Measurements from ENCODE around the gene ATXN7L2. TPM values are rescaled to one million over a fixed set of nuclear protein-coding genes. Genes with fewer than 3 reads are reported as not detected.
"Not testable (repeated sequence)": the region's sequence is repeated elsewhere in the genome, so short reads cannot be mapped to it uniquely, and the experiment has no call there.

ATXN7L2 gene, protein sequence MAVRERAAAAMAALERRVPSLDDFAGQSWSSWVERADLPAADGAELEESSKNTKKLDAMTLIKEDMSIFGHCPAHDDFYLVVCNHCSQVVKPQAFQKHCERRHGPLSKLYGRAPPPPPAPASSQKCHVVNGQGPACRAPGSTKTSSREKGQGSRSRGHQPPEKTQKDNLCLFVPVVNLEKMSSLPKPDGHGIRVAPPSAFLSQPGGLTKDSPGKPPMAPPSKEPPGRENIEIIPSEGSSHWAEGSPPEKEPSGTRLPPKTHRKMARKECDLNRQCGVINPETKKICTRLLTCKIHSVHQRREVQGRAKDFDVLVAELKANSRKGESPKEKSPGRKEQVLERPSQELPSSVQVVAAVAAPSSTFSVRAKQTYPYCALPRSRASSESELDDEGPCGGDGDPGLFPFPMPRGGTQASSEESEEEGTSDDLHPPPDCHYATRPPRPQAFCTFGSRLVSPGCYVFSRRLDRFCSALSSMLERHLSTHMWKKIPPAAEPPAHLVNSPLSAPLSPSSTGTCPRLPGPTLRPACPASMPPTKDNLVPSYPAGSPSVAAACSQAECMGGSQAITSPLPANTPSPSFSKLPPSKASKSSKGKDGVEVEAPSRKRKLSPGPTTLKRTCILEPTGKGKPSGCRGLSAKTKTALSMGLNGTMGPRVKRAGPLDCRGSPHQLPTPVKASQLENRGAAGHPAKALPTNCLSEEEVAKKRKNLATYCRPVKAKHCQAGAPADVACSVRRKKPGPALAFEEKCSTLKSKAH
- total RNA-seq (1 to 10 TPM; 1.4 to 3.3 (median 2.0) TPM), polyA plus RNA-seq (2.6 TPM)
- long read RNA-seq, donor 1, partial matches to known transcripts, result 0 of 3 reads
- long read RNA-seq, donor 1, other reads (novel, unspliced or antisense), result 2 of 3 reads
- long read RNA-seq, donor 2, partial matches to known transcripts, result 1 of 4 reads
- long read RNA-seq, donor 2, other reads (novel, unspliced or antisense), result 2 of 4 reads
- long read RNA-seq, donor 3, partial matches to known transcripts, result 1 of 4 reads
- long read RNA-seq, donor 3, other reads (novel, unspliced or antisense), result 1 of 4 reads
- long read RNA-seq, donor 4, partial matches to known transcripts, result 0 of 2 reads
- long read RNA-seq, donor 4, other reads (novel, unspliced or antisense), result 2 of 2 reads

DNA sequence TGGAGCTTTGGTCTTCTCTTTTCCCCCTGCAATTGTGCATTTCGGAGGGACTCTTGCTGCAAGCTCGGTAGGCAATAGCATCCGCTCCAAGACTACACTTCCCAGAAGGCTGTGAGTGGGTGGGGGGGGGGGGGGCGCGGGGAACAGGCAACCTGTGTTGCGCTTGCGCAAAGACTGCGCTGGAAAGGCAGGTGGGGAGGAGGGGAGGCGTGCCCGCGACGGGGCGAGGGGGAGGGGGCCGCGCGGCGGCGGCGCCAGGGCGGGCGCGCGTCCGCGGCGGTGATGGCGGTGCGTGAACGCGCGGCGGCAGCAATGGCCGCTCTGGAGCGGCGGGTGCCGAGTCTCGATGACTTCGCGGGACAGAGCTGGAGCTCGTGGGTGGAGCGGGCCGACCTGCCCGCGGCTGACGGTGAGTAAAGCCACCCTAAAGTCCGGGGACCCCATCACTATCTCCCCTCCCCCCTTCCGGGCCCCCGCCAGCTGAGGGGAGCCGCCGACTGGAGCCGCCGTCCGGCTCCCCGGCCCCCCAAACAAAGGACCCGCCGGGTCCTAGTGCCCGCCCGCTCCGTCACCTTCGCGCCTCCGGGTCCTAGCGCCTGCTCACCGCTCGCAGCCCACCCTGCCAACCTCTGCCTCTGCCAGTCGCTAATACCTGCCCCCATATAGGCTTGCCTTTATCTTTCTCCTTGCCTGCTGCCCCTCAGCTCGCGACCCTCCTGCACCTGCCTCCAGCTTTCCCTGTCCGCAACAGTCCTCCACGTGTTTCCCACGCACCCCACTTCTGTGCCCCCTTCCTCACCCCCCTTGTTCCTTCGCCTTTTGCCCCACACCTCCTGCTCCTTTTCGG is at the start of gene ATXN7L2:
Gene ATXN7L2, plus strand, starts transcription at position 234 of the 847 bp plus-strand sequence. Its CDS starts 49 bp downstream, at position 283.
- no peaks in the 10 kb centered on the region for H3K27me3 ChIP-seq (ENCODE audit: control insufficient read depth, insufficient read depth)
- H3K9me3 ChIP-seq (ENCODE audit: control insufficient read depth, low read length), result no peaks in the 10 kb centered on the region
- peak within 1 kb of the TSS; percentile 95 for H3K27ac ChIP-seq (ENCODE audit: low read length)
- intact Hi-C loops (cut with DNase I), result no loop called here
- peaks cover 5% of the 10 kb centered on the region for H3K4me1 ChIP-seq (ENCODE audit: control insufficient read depth, insufficient read depth, low read length)
- ATAC-seq (peak; percentile 89 to 93), DNase-seq (peak; percentile 94 to 97 (median 97))
- WGBS, result under 1% methylated on average over 73 of the region's 73 CpGs
- H3K4me3 ChIP-seq (ENCODE audit: low read length), result peak within 1 kb of the TSS; percentile 91

DNA sequence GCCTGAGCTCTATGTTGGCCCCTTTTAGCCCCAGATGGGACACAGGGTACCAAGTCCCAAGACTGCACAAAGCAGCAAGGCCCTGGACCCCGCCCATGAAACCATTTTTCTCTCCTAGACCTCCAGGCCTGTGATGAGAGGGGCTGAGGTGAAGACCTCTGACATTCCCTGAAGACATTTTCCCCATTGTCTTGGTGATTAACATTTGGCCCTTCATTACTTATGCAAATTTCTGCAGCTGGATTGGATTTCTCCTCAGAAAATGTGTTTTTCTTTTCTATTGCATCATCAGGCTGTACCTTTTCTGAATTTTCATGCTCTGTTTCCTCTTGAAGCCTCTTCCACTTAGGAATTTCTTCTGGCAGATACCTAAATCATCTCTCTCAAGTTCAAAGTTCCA is 49.2 kb upstream of the ATXN7L2 start:
- H3K4me1 ChIP-seq (ENCODE audit: control insufficient read depth, insufficient read depth, low read length), result no peaks in the 10 kb centered on the region
- no peak overlapping the region for H3K4me3 ChIP-seq (ENCODE audit: low read length)
- no peak for DNase-seq
- no peak for ATAC-seq
- no peak overlapping the region for H3K27ac ChIP-seq (ENCODE audit: low read length)
- H3K9me3 ChIP-seq (ENCODE audit: control insufficient read depth, low read length), result no peaks in the 10 kb centered on the region
- intact Hi-C loops (cut with DNase I), result no loop called here
- 77% methylated on average over 1 of the region's 1 CpG for WGBS
- H3K27me3 ChIP-seq (ENCODE audit: control insufficient read depth, insufficient read depth), result no peaks in the 10 kb centered on the region

DNA sequence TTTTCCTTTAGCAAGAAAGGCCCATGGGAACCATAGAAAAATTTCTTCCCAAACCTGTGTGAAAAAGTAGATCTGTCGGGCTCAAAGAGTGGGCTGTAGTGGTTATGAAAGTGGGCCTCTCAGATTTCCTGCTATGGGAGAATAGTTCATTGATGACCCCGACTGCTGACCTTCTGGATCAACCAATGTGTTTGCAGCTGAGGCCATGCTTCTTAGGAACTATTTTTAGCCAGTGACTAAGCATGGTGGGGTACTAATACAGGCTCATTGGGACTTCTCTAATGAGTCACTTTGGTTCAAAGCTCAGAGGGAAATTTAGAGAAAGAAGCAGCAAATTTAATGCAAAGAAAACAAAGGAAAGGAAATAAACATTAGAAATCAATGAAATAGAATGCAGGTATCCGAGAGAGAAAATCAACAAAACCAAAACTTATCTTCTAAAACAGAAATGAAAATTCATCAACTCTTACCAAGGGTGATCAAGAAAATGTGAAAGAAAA is 44.9 kb upstream of the ATXN7L2 start:
- Histone ChIP-seq H3K4me1 (ENCODE audit: control insufficient read depth, insufficient read depth, low read length) (no peaks in the 10 kb centered on the region), H3K27ac (ENCODE audit: low read length) (no peak overlapping the region), H3K9me3 (ENCODE audit: control insufficient read depth, low read length) (no peaks in the 10 kb centered on the region), H3K4me3 (ENCODE audit: low read length) (no peak overlapping the region), H3K27me3 (ENCODE audit: control insufficient read depth, insufficient read depth) (no peaks in the 10 kb centered on the region)
- intact Hi-C loops (cut with DNase I), result no loop called here
- ATAC-seq, result peak in 1 of 2 donors; percentile 52
- 63% methylated on average over 3 of the region's 3 CpGs for WGBS
- DNase-seq, result no peak

DNA sequence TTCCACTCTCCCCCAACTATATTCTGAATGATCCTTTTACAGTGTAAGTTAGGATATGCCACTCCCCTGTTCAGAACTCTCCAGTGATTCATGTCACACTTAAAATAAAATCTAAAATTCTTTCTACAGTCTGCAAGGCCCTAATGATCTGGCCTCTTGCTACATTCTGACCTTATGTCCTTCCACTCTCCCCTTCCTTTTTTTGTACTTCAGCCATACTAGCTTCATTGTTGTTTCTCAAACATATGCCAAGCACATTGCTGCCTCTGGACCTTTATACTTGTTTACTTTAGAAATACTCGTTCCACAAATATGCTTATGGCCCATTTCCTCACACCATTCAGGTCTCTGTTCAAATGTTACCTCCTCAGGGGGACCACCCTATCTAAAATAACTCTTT is 42.6 kb upstream of the ATXN7L2 start:
- no peak for DNase-seq
- H3K27me3 ChIP-seq (ENCODE audit: control insufficient read depth, insufficient read depth), result no peaks in the 10 kb centered on the region
- intact Hi-C loops (cut with DNase I), result no loop called here
- no peak overlapping the region for H3K27ac ChIP-seq (ENCODE audit: low read length)
- no peak for ATAC-seq
- WGBS, result 35% methylated on average over 1 of the region's 1 CpG
- no peak overlapping the region for H3K4me3 ChIP-seq (ENCODE audit: low read length)
- H3K4me1 ChIP-seq (ENCODE audit: control insufficient read depth, insufficient read depth, low read length), result no peaks in the 10 kb centered on the region
- H3K9me3 ChIP-seq (ENCODE audit: control insufficient read depth, low read length), result no peaks in the 10 kb centered on the region

DNA sequence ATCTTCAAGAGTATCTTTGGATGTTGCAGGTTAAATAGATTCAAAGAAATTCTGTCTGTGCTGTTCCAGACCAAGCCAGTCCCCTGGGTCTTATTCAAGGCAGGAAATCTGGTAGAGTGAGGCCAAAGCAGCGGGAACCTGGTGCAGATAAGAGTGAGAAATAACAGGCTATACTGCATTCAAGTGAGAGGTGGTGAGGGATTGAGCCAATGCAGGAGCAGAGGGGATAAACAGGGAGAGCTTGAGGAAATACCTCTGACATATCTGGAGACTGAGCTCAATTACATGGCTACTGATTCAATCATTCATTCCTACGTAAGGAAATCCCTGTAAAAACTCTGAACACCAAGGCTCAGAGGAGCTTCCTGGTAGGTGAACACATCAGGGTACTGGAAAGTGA is 40.2 kb upstream of the ATXN7L2 start:
- Histone ChIP-seq H3K9me3 (ENCODE audit: control insufficient read depth, low read length) (no peaks in the 10 kb centered on the region), H3K27ac (ENCODE audit: low read length) (no peak overlapping the region), H3K27me3 (ENCODE audit: control insufficient read depth, insufficient read depth) (no peaks in the 10 kb centered on the region), H3K4me1 (ENCODE audit: control insufficient read depth, insufficient read depth, low read length) (no peaks in the 10 kb centered on the region), H3K4me3 (ENCODE audit: low read length) (no peak overlapping the region)
- no peak for DNase-seq
- WGBS, result 36% methylated on average over 2 of the region's 2 CpGs
- intact Hi-C loops (cut with DNase I), result no loop called here
- ATAC-seq, result no peak

DNA sequence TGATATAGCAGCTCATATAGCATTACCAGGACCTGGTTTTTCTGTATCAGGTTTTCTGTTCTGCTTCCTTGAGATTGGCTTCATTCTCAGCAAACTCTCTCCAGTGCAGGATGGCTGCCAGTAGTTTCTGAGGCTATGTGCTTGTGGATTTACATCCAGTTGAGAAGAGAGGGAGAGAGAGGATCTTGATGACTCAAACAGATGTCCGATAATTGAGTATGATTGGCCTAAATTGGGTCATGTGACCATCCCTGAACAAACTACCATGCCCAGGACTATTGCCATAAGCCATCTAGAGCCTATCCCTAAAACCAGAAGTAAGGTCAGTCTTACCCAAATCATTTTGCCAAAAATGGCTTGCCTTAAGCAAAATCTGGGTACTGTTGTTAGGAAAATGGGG is 39.4 kb upstream of the ATXN7L2 start:
- intact Hi-C loops (cut with DNase I), result no loop called here

DNA sequence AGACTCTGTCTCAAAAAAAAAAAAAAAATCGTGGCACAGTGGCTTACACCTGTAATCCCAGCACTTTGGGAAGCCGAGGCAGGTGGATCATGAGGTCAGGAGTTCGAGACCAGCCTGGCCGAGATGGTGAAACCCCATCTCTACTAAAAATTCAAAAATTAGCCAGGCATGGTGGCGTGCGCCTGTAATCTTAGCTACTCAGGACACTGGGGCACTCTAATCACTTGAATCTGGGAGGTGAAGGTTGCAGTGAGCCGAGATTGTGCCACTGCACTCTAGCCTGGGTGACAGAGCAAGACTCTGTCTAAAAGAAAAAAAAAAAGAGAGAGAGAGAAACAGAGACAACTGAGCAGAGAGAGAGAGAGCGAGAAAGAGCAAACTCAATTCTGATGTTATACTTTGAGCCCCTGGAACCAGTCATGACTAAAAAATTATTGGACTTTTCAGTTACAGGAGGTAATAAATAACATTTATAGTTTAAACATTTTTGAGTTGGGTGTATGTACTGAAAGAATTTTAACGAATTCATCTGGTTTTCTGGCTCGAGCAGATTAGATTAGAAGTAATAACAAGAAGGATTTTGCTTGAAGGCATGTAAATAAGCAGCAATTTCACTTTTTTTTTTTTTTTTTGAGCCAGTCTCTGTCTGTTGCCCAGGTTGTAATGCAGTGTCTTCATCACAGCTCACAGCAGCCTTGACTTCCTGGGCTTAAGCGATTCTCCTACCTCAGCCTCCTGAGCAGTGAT is 37.6 kb upstream of the ATXN7L2 start:
- H3K27me3 ChIP-seq (ENCODE audit: control insufficient read depth, insufficient read depth); H3K4me1 ChIP-seq (ENCODE audit: control insufficient read depth, insufficient read depth, low read length); ATAC-seq; intact Hi-C loops (cut with DNase I); DNase-seq; H3K27ac ChIP-seq (ENCODE audit: low read length); H3K4me3 ChIP-seq (ENCODE audit: low read length); H3K9me3 ChIP-seq (ENCODE audit: control insufficient read depth, low read length): not testable (repeated sequence)
- 67% methylated on average over 11 of the region's 11 CpGs for WGBS

More for the DNA sequence above, 39.4 kb upstream of the ATXN7L2 start:
- no peak overlapping the region for H3K4me3 ChIP-seq (ENCODE audit: low read length)
- no peaks in the 10 kb centered on the region for H3K27me3 ChIP-seq (ENCODE audit: control insufficient read depth, insufficient read depth)
- H3K27ac ChIP-seq (ENCODE audit: low read length), result no peak overlapping the region
- DNase-seq (no peak), ATAC-seq (no peak)
- WGBS, result 88% methylated on average over 1 of the region's 1 CpG
- H3K9me3 ChIP-seq (ENCODE audit: control insufficient read depth, low read length), result no peaks in the 10 kb centered on the region
- H3K4me1 ChIP-seq (ENCODE audit: control insufficient read depth, insufficient read depth, low read length), result no peaks in the 10 kb centered on the region

DNA sequence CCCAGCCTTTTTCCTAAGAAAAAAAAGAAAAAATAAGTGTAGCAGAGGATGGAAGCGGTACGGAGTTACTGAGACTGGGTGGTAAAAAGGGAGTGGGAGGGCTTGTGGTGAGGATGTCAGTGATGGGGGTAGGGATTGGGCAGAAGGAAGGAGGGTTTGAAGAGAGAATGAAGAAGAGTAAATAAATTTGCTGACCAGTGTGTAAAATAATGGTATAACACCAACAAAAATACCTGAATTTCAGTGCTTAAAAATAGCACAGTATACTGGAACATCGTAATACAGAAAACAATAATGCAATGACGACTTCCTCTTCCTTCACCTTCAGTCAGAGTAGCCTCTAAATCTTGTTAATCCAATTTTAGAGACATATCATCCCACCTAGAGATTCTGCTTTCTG is 36.2 kb upstream of the ATXN7L2 start:
- intact Hi-C loops (cut with DNase I), result no loop called here
- Histone ChIP-seq H3K27ac (ENCODE audit: low read length) (no peak overlapping the region), H3K4me1 (ENCODE audit: control insufficient read depth, insufficient read depth, low read length) (no peaks in the 10 kb centered on the region), H3K27me3 (ENCODE audit: control insufficient read depth, insufficient read depth) (no peaks in the 10 kb centered on the region), H3K9me3 (ENCODE audit: control insufficient read depth, low read length) (no peaks in the 10 kb centered on the region), H3K4me3 (ENCODE audit: low read length) (no peak overlapping the region)
- DNase-seq, result no peak
- WGBS, result 59% methylated on average over 4 of the region's 4 CpGs
- ATAC-seq, result no peak

DNA sequence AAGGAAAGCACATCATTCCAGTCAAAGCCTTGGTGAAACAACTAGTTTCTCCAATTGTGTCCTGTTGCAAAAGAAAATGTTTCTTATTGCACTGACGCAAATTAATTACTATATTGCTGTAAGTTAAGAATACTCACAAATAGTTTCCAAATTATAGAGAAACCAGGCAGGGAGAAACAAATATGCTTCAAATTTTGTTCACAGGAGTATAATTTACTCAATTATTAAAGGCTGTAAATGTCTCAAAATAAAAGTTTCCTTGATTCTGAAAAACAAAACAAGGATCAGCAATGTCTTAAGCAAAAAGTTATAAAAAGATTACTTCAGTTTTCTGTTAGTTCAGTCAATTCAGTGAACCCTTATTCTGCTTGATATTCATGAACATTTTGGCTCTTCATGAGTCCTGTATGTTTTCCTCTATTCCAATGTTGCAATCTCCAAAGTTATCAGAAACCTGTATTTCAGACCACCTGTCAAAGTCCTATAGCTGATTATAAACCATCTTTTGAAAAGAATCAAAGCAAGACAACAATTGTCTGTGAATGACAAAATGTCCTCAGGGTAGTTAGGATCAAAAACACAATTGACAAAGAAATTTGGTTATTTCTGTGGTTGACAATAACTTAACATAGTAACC is 29.1 kb upstream of the ATXN7L2 start:
- no peaks in the 10 kb centered on the region for H3K9me3 ChIP-seq (ENCODE audit: control insufficient read depth, low read length)
- H3K27ac ChIP-seq (ENCODE audit: low read length), result no peak overlapping the region
- H3K4me1 ChIP-seq (ENCODE audit: control insufficient read depth, insufficient read depth, low read length), result no peaks in the 10 kb centered on the region
- DNase-seq (no peak), ATAC-seq (no peak)
- intact Hi-C loops (cut with DNase I), result no loop called here
- no peaks in the 10 kb centered on the region for H3K27me3 ChIP-seq (ENCODE audit: control insufficient read depth, insufficient read depth)
- WGBS, result 93% methylated on average over 1 of the region's 1 CpG
- no peak overlapping the region for H3K4me3 ChIP-seq (ENCODE audit: low read length)

All from right cardiac atrium (tissue), 5 donors.